A673 (cell line): ENCODE results near the gene FAM114A2. TPM values are rescaled to one million over a fixed set of nuclear protein-coding genes. Genes with fewer than 3 reads are reported as not detected.

Source experiments
- BruUV-seq: library from RNA; stranded (reverse); fragments of 400-500 nt; replicated peaks from 2 replicates; lab custom pipeline; 2021; lab: Mats Ljungman, UMichigan
- CTCF ChIA-PET: fragments of 300-600 bp; sonication (Branson Sonifier 250); formaldehyde crosslinking; loops from one replicate; lab custom pipeline; 2022; ENCODE audit warnings: antibody characterized with exemption; lab: Charles Lee
- POLR2A ChIA-PET: fragments of 300-600 bp; sonication (Branson Sonifier 250); formaldehyde crosslinking; loops from one replicate; lab custom pipeline; 2022; ENCODE audit warnings: antibody characterized with exemption; ENCODE audit not compliant: low non-redundant PET; lab: Charles Lee
- DNase-seq: peaks from one replicate; pipeline ENCODE4 v3.0.0-alpha.2; 2015; ENCODE audit warnings: low spot score
- H3K27ac ChIP-seq: fragments of 200-600 bp; sonication (generic); 2 replicates; pipeline ENCODE4 v1.5.1; 2016; ENCODE audit warnings: mixed run types, low read depth, mild to moderate bottlenecking, mixed read lengths, antibody characterized with exemption, low read length; ENCODE audit not compliant: poor library complexity, severe bottlenecking
- H3K27me3 ChIP-seq: fragments of 200-600 bp; sonication (generic); replicated peaks from 2 replicates; pipeline ENCODE4 v1.6.1; 2017; ENCODE audit warnings: mixed run types, low read depth, mild to moderate bottlenecking, mixed read lengths, antibody characterized with exemption, low read length; ENCODE audit not compliant: insufficient read depth, poor library complexity
- H3K36me3 ChIP-seq: fragments of 200-600 bp; sonication (generic); 2 replicates; pipeline ENCODE4 v1.6.1; 2016; ENCODE audit warnings: mixed run types, mild to moderate bottlenecking, mixed read lengths, antibody characterized with exemption, low read length; ENCODE audit not compliant: insufficient read depth, poor library complexity, severe bottlenecking
- H3K4me1 ChIP-seq: fragments of 200-600 bp; sonication (generic); 2 replicates; pipeline ENCODE4 v1.6.1; 2017; ENCODE audit warnings: mixed run types, mild to moderate bottlenecking, mixed read lengths, antibody characterized with exemption, low read length; ENCODE audit not compliant: insufficient read depth, poor library complexity, severe bottlenecking
- H3K4me3 ChIP-seq: fragments of 200-600 bp; sonication (generic); 2 replicates; pipeline ENCODE4 v1.5.1; 2016; ENCODE audit warnings: low read depth, mixed run types, mild to moderate bottlenecking, mixed read lengths, low read length; ENCODE audit not compliant: poor library complexity, severe bottlenecking
- H3K9me3 ChIP-seq: fragments of 200-600 bp; sonication (generic); 2 replicates; pipeline ENCODE4 v1.6.1; 2016; ENCODE audit warnings: mixed run types, low read depth, mild to moderate bottlenecking, mixed read lengths, antibody characterized with exemption, low read length; ENCODE audit not compliant: poor library complexity, severe bottlenecking
- EZH2 ChIP-seq: fragments of 200-600 bp; sonication (generic); IDR thresholded peaks from 2 replicates; pipeline ENCODE4 v1.6.1; 2017; ENCODE audit warnings: borderline replicate concordance, low read depth, mild to moderate bottlenecking, mixed read lengths, antibody characterized with exemption, low read length; ENCODE audit not compliant: poor library complexity, severe bottlenecking
- intact Hi-C: fragments of 100-400 bp; cut with micrococcal nuclease; formaldehyde crosslinking; loops from one replicate; pipeline ENCODE4 v1.10.0; 2022; ENCODE audit not compliant: unreplicated experiment
- total RNA-seq: library from RNA; stranded (reverse); gene quantifications from 2 replicates; pipeline ENCODE4 v1.2.3, GENCODE V29; 2021
- TF ChIP-seq, protein P1 (sequence below): fragments of 300-800, 200-600 bp; sonication (generic); conservative IDR thresholded peaks from 2 replicates; pipeline ENCODE4 v1.5.1; 2017; ENCODE audit warnings: low read depth, mild to moderate bottlenecking, antibody characterized with exemption, low read length, moderate library complexity, mixed read lengths

Gene FAM114A2
- total RNA-seq, 1 experiment from 2014 or later = 23.5 TPM

DNA sequence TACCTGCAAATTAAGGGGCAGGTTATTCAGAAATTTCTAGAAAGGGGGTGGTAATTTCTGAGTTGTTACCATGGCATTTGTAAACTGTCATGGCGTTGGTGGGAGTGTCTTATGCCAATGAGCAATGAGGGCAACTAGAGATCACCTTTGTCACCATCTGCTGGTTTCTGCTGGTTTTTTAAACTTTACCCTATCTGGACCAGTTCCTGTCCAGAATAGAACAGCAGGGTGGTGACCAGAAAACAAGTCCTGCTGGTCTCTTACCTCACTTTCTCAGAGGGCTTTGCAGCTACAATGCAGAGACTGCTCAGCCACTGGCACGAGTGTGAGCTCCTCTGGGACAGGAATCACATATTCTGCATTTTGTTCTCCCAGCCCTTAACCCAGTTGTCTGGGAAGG is 51.4 kb downstream of the FAM114A2 start:
- H3K9me3 ChIP-seq = no peaks in the 10 kb centered on the region
- DNase-seq = no peak
- BruUV-seq = no TSS peak
- no peak overlapping the region for H3K4me3 ChIP-seq
- TF ChIP-seq, protein P1, sequence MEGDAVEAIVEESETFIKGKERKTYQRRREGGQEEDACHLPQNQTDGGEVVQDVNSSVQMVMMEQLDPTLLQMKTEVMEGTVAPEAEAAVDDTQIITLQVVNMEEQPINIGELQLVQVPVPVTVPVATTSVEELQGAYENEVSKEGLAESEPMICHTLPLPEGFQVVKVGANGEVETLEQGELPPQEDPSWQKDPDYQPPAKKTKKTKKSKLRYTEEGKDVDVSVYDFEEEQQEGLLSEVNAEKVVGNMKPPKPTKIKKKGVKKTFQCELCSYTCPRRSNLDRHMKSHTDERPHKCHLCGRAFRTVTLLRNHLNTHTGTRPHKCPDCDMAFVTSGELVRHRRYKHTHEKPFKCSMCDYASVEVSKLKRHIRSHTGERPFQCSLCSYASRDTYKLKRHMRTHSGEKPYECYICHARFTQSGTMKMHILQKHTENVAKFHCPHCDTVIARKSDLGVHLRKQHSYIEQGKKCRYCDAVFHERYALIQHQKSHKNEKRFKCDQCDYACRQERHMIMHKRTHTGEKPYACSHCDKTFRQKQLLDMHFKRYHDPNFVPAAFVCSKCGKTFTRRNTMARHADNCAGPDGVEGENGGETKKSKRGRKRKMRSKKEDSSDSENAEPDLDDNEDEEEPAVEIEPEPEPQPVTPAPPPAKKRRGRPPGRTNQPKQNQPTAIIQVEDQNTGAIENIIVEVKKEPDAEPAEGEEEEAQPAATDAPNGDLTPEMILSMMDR = no peak
- TF ChIP-seq EZH2 = no peak
- intact Hi-C loops = no loop called here
- CTCF ChIA-PET = no interaction called here
- no peaks in the 10 kb centered on the region for H3K27me3 ChIP-seq
- POLR2A ChIA-PET = no interaction called here
- no peak overlapping the region for H3K27ac ChIP-seq
- no peaks in the 10 kb centered on the region for H3K36me3 ChIP-seq
- H3K4me1 ChIP-seq = no peaks in the 10 kb centered on the region

DNA sequence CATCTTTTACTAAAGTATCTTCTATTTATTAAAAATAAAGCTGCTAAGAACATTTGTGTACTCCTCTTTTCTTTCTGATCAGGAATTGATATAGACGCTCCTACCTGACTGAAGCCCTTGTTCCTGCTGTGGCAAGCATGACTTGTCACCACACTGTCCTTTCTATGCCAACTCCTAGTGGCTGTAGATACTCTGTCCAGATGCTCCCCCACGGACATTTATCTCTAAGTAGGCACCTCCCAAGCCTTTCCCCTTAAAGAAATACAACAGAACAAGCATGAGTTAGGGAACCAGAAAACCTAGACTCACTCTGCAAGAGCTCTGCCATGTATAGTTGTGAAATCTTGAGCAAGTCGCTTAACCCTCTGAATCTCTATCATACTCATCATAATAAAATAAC is 53.2 kb downstream of the FAM114A2 start:
- BruUV-seq = no TSS peak
- ChIA-PET CTCF (no interaction called here), POLR2A (no interaction called here)
- Histone ChIP-seq H3K27ac (no peak overlapping the region), H3K4me3 (no peak overlapping the region), H3K9me3 (no peaks in the 10 kb centered on the region), H3K27me3 (no peaks in the 10 kb centered on the region), H3K4me1 (no peaks in the 10 kb centered on the region), H3K36me3 (no peaks in the 10 kb centered on the region)
- intact Hi-C loops = no loop called here
- DNase-seq = no peak
- no peak for TF ChIP-seq EZH2
- TF ChIP-seq, protein P1 = no peak

DNA sequence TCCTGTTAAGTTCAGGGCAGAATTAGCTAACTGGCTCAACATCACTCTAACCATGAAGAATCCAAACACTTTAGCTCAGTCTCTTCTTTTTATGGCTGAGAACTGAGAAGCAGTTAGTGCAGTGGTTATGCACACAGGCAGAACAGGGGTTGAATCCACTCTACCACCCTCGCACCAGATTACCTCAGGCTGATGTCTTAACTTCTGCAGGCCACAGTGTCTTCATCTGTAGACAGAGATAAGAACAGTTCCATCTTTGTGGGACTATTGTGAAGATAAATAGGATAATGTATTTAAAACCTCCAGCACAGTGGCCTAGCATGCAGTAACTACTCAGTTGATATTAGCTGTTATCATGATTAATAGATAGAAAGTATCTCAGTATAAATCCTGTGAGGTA is 54.8 kb downstream of the FAM114A2 start:
- H3K9me3 ChIP-seq = no peaks in the 10 kb centered on the region
- CTCF ChIA-PET = no interaction called here

More for the DNA sequence above, 54.8 kb downstream of the FAM114A2 start:
- TF ChIP-seq EZH2 = no peak
- TF ChIP-seq, protein P1 = no peak
- Histone ChIP-seq H3K27me3 (no peaks in the 10 kb centered on the region), H3K27ac (no peak overlapping the region), H3K36me3 (no peaks in the 10 kb centered on the region), H3K4me1 (no peaks in the 10 kb centered on the region), H3K4me3 (no peak overlapping the region)
- BruUV-seq = no TSS peak
- no peak for DNase-seq
- intact Hi-C loops = no loop called here
- POLR2A ChIA-PET = no interaction called here
